GM19452 (cell line): ENCODE results near the gene IL34.
"Not testable (repeated sequence)": the region's sequence is repeated elsewhere in the genome, so short reads cannot be mapped to it uniquely, and the experiment has no call there.

Experiments
- ATAC-seq: cut with Tn5 transposase; IDR thresholded peaks from one replicate; pipeline ENCODE4 v1.9.1; 2021; ENCODE audit not compliant: unreplicated experiment

The IL34 gene

GRCh38 chr16:70630960-70631745 lies 15.2 kb upstream of the IL34 start:
- no peak for ATAC-seq

- ATAC-seq, result no peak
These were observed 14.1 kb upstream of the IL34 start for GRCh38 chr16:70632273-70632672.

GRCh38 chr16:70633617-70634016 lies 12.7 kb upstream of the IL34 start:
- not testable (repeated sequence) for ATAC-seq

DNA sequence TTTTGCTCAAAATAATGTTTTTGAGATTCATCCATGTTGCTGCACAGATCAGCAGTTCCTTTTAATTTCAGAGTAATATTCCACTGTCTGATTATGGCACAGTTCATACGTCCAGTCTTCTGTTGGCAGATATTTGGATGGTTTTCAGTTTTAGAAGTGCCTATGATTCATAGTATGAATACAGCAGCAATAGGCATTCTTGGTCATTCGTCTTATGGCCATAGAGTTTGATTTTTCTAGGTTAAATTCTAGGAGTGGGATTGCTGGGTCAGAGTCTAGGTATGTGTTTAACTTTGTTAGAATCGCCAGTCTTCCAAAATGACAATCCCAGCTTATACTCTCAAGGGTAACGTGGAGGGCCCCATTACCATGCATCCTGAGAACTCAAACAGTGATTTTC lies 11.5 kb upstream of the IL34 start:
- ATAC-seq, result no peak

GRCh38 chr16:70635336-70636016 lies 10.9 kb upstream of the IL34 start:
- no peak for ATAC-seq

DNA sequence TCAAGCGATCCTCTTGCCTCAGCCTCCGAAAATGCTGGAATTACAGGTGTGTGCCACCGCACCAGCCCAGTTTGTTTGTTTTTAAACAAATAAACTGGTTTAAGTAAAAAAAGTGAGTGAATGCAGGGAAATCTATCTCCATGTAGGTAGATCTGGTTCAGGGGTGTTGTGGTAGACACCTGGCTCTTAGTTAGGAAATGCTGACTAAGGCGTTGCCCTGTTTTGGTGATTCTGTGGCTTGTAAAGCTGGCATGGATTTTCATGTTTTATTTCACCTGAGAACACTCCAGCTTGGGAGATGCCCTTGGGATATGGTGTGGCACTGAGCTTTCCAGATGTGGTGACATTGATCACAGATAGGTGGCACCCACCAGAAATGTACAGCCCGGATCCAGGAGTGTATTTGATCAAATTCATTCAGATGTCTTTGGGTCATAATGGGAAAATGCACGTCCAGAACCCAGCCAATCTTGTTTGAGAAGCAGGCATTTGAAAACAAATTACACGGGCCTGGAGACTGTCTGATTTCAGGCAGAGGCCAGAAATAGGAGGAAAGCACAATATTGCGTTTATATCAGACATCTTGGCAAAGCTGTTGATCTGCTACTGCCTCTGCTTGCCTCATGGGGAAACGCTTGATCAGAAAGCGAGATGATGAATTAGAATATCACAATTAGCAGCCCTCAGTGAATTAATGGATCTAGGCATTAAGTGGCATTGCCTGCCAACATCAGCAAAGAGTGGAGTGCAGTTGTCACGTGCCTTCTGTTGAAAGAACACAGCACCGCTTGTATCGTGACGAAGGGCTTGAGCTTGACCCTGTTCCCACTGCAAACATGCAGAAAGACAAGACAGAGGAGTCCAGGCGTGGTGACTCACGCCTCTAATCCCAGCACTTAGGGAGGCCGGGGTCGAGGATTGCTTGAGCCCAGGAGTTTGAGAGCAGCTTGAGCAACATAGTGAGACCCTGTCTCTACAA lies 7.3 kb upstream of the IL34 start:
- ATAC-seq, result no peak

GRCh38 chr16:70642633-70643032 lies 3.7 kb upstream of the IL34 start:
- no peak for ATAC-seq

DNA sequence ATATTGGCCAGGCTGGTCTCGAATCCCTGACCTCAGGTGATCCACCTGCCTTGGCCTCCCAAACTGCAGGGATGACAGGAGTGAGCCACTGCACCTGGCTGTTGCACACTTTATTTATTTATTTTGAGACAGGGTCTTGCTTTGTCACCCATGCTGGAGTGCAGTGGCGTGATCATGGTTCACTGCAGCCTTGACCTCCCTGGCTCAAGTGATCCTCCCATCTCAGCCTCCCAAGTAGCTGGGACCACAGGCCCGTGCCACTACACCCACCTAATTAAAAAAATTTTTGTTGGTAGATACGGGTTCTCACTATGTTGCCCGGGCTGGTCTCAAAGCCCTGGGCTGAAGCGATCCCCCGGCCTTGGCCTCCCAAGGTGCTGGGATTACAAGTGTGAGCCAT lies 3.1 kb upstream of the IL34 start:
- ATAC-seq, result not testable (repeated sequence)

DNA sequence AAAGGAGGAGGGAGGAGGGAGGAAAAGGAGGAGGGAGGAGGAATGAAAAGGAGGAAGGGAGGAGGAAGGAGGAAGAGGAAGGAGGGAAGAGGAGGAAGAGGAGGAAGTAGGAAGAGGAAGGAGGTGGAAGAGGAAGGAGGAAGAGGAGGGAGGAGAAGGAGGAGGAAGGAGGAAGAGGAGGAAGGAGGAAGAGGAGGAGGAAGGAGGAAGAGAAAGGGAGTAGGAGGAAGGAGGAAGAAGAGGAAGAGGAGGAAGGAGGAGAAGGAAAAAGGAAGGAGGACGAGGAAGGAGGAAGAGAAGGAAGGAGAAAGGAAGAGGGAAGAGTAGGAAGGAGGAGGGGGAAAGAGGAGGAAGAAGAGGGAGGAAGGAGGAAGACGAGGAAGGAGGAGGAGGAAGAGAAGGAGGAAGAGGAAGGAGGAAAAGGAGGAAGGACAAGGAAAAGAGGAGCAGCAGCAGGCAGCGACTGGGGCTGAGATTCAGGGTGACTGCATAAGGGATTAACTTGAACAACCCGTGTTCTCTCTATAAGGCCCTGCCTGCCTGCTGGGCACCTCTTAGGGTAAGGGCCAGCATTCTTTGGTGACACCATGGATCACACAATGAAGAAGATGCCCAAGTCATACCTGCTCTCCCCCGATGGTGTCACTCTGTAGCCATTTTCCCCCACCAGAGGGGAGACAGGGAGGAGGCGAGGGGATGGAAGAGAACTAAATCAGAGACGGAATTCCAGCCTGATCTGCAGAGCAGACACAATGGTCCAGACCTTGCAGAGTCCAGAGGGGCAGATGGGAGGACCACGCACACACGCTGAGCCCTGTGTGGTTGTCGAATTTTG lies 1.4 kb upstream of the IL34 start:
- ATAC-seq, result no peak

DNA sequence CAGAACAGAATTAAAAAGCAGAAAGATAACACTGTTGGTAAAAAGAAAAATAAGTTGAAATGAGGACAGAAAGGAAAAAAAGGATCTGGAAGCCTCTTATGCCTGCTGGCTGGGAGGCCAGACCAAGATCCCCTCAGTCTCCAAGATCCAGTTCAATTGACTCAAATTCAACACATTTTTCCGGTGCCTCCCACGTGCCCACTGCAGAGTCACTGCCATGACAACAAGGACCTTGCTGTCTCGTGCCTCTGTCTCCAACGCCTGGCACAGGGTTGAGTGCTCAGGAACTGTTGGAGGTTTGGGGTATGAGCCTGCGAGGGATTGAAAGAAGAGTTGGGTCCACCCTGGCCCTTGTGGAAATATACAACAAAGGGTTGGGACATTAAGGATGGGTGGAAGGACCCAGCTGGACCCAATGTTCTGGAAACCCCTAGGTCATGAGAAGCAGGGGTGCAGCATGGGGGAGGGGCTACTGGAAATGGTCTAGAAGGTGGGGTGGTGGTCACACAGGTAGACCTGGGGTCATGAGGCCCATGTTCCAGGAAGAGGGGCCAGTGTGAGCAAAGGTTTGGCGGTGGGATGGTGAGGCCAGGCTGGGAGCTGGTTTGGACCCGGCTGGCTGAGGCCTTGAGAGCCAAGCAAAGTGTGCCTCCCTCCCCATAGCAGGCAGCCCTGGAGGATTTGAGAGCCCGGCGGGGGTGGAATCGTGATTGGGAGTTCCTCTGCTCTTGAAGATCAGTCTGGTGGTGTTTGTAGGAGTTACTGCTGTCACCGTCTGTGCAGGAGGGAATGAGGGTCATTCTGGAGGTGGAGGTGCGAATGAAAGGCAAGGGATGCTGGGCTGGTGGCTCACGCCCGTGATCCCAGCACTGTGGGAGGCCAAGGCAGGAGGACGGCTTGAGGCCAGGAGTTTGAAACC lies 1.3 kb downstream of the IL34 start:
- no peak for ATAC-seq

DNA sequence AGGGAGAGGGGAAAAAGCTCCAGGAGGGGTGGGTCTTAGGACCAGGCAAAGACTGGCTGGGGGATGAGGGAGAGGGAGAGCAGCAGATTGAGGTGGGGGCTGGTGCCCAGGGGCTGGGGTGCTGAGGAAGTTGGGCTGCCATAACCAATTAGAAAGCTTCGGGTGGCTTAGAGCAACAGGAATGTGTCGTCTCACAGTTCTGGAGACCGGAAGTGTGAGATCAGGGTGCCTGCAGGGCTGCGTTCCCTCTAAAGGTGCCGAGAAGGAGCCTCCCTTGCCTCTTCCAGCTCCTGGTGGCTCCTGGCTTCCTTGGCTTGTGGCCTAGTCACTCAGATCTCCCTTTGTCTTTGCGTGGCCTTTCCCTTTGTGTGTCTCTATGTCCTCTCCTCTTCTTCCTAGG lies 2.2 kb downstream of the IL34 start:
- no peak for ATAC-seq

DNA sequence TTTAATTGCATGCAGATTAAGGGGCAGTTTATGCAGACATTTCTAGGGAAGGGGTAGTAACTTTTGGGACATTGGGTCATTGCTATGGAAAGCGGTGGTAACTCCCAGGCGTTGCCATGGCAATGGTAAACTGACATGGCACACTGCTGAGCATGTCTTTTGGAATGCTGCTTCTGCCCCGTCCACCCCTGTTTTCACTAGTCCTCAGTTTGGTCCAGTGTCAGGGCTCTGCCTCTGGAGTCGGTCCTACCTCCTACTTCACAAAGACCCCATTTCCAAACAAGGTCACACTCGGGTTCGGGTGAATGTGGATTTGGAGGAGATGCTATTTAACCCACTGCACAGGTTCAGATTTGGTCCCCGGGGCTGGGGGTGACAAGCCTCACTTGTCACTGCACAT lies 2.9 kb downstream of the IL34 start:
- ATAC-seq, result no peak

GRCh38 chr16:70650216-70650615 lies 3.9 kb downstream of the IL34 start:
- ATAC-seq, result no peak

- ATAC-seq, result no peak
These were observed 5.2 kb downstream of the IL34 start for GRCh38 chr16:70651524-70651923.

GRCh38 chr16:70652322-70652721 lies 6.0 kb downstream of the IL34 start:
- no peak for ATAC-seq

- ATAC-seq, result no peak
These were observed 7.0 kb downstream of the IL34 start for GRCh38 chr16:70653406-70653805.

DNA sequence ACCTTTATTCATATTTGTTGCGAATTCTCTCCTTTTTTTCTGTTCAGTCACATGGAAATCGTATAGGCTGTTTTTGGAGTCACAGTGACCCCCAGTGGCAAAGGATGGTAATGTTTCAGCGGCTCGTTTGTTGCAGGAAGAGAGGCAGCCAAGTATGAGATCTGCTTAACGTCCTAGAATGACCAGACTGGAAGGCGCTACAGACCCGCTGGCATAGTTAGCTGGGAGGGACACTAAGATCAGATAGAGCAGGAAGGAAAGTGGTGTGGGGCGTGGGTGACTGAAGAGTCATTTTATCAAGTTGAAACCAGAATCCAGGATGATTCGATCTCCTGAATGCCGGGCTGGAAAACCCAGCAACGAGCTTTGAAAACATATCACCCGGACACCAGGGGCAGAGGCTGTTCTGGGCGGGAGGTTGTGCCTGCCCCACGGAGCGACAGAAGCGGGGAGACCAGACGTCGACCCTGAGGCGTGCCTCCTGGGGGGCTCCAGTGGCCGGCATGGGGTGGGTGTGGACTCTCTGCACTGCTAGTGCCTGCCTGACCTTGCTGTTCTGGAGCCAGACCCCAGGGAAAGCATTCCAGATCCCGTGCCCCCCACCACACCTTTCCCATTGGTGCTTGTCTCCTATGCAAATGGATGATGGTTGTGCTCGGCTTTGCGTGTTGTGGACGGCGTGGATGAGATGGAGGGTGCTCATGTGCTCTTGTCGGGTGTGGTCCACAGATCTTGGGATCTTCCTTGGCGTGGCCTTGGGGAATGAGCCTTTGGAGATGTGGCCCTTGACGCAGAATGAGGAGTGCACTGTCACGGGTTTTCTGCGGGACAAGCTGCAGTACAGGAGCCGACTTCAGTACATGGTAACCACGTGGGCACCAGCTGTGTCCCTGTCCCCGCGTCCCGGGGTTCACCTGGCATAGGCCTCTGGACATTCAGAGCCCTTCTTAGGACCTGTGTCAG lies 7.7 kb downstream of the IL34 start:
- no peak for ATAC-seq

DNA sequence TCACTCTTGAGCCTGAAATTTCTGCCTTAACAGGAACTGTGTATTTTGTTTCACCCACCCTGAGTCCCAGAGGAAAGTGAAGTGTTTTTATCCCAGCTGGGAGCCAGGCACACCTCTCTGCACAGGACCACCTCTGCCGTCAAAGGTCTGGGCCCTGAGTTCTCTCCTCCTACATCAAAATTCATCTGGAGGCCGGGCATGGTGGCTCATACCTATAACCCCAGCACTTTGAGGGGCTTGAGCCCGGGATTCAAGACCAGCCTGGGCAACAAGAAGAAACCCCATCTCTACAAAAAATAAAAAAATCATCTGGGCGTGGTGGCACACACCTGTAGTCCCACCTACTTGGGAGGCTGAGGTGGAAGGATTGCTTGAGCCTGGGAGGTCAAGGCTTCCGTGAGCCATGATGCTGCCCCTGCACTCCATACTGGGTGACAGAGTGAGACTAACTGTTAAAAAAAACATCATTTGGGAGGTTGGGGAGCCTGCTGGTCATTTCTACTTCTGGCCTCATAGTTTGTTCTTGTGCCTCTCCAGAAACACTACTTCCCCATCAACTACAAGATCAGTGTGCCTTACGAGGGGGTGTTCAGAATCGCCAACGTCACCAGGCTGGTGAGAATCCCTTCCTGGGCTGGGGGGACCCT lies 9.8 kb downstream of the IL34 start:
- no peak for ATAC-seq
